ENCODE results near the gene DBN1.

DBN1 gene

DNA sequence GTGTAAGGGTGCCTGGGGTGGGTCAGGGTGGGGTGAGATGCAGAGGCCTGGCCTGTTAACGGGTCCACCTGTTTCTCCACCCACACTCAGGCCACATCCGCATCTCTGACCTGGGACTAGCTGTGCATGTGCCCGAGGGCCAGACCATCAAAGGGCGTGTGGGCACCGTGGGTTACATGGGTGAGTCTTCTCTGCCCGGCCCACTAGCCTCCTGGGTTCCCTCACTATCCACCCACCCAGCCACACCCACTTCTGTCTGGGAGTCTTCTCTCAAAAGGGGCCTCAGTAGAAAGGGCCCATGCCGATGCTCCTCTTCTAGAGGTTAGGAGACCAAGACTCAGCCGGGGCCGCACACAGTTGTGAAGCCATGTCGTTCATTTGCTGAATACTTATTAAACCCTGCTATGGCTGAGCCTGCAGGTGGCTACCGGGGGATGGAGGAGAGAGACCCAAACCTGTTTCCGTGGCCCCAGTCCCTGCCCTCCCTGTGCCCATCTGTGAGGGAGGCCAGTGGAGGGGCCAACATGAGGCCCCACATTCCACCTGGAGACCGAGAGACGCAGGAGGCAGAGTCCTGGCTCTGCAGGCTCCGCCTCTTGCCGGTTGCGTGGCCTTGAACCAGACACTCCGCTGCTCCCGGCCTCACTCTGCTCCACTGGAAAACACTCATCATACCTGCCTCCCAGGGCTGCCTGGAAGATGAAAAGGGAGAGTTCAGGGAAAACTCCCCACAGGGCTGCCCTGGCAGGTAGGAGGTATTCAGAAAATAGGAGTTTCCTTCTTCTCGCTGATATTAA, 38.3 kb downstream of the DBN1 start:
- CTCF ChIA-PET: interaction anchor here (1.0 to 14.5 kb wide), 3 partner anchors 19 to 45 kb away, joined by 3 to 172 read pairs (median 5); partner anchors contain the start of genes F12 and PFN3
- Mint-ChIP-seq H3K27ac (peak overlapping the region; percentile 55), H3K27me3 (no peaks in the 10 kb centered on the region), H3K4me3 (no peak overlapping the region), H3K9me3 (no peaks in the 10 kb centered on the region), H3K4me1 (peaks cover 86% of the 10 kb centered on the region), H3K36me3 (peaks cover 85% of the 10 kb centered on the region)
- DNase-seq: no peak

DNA sequence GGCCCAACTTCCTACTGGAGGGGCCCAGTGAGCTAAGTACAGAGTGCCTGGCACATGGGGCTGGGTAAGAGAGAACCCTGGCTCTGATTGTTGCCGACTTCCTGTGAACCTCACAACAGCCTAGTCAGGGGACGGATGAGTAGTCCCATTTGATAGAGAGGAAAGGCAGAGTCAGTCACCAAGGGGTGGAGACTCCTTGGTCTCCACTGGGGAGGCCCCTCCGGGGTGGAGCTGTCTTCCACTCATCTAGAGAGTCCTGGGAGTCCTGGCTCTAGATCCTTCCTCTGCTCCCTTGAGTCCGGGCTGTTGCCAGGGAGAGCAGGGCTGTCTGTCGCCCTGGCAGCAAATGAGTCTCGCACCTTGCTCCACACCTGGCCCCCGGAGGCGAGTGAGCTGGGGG, 39.0 kb downstream of the DBN1 start:
- Mint-ChIP-seq H3K4me3 (peak overlapping the region; percentile 68), H3K4me1 (peaks cover 86% of the 10 kb centered on the region), H3K27ac (peak overlapping the region; percentile 85), H3K9me3 (no peaks in the 10 kb centered on the region), H3K36me3 (peaks cover 84% of the 10 kb centered on the region), H3K27me3 (no peaks in the 10 kb centered on the region)
- CTCF ChIA-PET: interaction anchor here (1.0 to 14.5 kb wide), 3 partner anchors 20 to 44 kb away, joined by 3 to 172 read pairs (median 5); partner anchors contain the start of genes F12 and PFN3
- peak; percentile 57 for DNase-seq

DNA sequence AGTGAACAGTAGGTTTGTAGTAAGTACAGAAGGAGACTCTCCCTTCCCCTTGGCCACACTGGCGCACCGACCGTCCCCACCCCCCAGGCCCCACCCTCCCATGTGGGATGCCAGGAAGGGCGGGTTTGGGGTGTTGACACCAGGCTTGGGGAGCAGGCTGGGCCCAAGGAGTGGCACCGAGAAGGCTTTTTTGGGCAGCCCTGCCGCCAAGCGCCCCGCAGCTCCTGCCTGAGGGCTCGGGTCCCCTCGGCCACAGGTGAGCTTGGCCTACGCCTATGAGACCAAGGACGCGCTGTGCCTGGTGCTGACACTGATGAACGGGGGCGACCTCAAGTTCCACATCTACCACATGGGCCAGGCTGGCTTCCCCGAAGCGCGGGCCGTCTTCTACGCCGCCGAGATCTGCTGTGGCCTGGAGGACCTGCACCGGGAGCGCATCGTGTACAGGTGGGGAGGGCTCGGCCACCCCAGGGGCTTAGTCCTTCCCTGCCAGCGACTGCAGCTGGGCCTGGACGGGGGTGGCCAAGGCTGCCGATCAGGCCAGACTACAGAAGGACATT, 39.7 kb downstream of the DBN1 start:
- CTCF ChIA-PET: interaction anchor here (1.0 to 14.5 kb wide), 4 partner anchors 20 to 43 kb away, joined by 3 to 172 read pairs (median 47); partner anchors contain the start of genes F12 and PFN3
- H3K4me3 Mint-ChIP-seq: peak overlapping the region; percentile 15

DNA sequence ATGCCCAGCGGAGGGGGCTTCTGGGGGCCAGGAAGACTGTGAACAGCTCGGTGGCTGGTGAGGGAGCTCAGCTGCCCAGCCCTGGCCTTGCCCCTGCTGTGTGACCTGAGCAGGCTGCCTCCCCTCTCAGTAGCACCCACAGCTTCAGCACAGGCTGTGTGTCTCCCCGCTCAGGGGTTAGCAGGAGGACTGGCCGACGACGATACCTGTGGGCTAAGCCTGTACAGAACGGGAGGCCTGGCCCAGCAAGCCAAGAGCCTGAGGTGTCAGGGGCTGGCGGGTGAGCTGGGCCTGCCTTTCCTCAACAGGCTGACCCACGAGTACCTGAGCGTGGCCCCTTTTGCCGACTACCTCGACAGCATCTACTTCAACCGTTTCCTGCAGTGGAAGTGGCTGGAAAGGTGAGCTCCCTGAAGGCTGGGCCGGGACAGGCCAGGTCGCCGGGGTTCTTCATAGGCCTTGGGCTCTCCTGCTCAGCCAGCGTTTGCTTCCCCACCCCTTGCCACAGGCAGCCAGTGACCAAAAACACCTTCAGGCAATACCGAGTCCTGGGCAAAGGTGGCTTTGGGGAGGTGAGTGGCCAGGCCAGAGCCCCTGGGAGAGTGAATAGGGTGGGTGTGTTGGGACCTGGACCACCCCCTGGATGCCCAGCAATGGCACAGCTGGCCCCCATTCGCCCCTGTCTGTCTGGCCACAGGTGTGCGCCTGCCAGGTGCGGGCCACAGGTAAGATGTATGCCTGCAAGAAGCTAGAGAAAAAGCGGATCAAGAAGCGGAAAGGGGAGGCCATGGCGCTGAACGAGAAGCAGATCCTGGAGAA, 40.4 kb downstream of the DBN1 start:
- CTCF ChIA-PET: interaction anchor here (1.1 to 14.5 kb wide), 6 partner anchors 12 to 44 kb away, joined by 3 to 172 read pairs (median 12); partner anchors contain the start of genes F12, PFN3 and PRR7
- DNase-seq: no peak
- no peaks in the 10 kb centered on the region for H3K27me3 Mint-ChIP-seq
- peak overlapping the region; percentile 92 for H3K4me3 Mint-ChIP-seq
- H3K36me3 Mint-ChIP-seq: peaks cover 85% of the 10 kb centered on the region
- H3K27ac Mint-ChIP-seq: peak overlapping the region; percentile 85
- H3K4me1 Mint-ChIP-seq: peaks cover 89% of the 10 kb centered on the region
- H3K9me3 Mint-ChIP-seq: no peaks in the 10 kb centered on the region

More for the DNA sequence above, 39.7 kb downstream of the DBN1 start:
- DNase-seq: no peak
- Mint-ChIP-seq H3K27ac (peak overlapping the region; percentile 85), H3K9me3 (no peaks in the 10 kb centered on the region), H3K27me3 (no peaks in the 10 kb centered on the region), H3K4me1 (peaks cover 90% of the 10 kb centered on the region), H3K36me3 (peaks cover 87% of the 10 kb centered on the region)

DNA sequence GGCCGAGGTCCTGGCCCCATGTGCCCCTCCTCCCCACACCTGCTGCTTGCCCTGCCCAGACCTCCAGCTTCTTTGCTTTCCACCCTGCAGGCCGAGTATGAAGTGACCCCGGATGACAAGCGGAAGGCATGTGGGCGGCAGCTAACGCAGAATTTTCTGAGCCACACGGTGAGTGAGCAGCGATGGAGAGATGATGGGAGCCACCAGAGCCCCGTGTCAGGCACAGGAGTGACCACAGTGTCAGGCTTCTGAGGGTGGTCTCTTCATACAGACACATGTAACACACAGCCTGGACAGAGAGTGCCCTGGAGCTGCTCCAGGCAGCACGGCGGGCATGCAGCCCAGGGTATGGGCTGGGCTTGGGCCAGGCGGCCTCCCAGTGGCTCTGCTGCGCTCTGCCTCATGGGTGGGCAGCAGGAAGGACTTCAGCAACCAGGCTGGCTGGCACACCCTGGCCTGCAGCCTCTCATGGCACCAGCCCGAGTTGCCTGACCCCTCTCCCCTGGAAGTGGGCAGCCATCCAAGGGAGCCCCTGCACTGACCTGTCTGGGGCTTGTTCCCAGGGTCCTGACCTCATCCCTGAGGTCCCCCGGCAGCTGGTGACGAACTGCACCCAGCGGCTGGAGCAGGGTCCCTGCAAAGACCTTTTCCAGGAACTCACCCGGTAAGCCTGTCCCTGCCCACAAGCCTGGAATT, 41.1 kb downstream of the DBN1 start:
- DNase-seq: no peak
- CTCF ChIA-PET: interaction anchor here (0.7 to 14.5 kb wide), 12 partner anchors 8 to 318 kb away, joined by 3 to 172 read pairs (median 6); partner anchors contain the start of genes F12, PFN3 and PRR7
- H3K9me3 Mint-ChIP-seq: no peaks in the 10 kb centered on the region
- peak overlapping the region; percentile 92 for H3K4me3 Mint-ChIP-seq
- peaks cover 85% of the 10 kb centered on the region for H3K36me3 Mint-ChIP-seq
- H3K27me3 Mint-ChIP-seq: no peaks in the 10 kb centered on the region
- peak overlapping the region; percentile 95 for H3K27ac Mint-ChIP-seq
- H3K4me1 Mint-ChIP-seq: peaks cover 83% of the 10 kb centered on the region

DNA sequence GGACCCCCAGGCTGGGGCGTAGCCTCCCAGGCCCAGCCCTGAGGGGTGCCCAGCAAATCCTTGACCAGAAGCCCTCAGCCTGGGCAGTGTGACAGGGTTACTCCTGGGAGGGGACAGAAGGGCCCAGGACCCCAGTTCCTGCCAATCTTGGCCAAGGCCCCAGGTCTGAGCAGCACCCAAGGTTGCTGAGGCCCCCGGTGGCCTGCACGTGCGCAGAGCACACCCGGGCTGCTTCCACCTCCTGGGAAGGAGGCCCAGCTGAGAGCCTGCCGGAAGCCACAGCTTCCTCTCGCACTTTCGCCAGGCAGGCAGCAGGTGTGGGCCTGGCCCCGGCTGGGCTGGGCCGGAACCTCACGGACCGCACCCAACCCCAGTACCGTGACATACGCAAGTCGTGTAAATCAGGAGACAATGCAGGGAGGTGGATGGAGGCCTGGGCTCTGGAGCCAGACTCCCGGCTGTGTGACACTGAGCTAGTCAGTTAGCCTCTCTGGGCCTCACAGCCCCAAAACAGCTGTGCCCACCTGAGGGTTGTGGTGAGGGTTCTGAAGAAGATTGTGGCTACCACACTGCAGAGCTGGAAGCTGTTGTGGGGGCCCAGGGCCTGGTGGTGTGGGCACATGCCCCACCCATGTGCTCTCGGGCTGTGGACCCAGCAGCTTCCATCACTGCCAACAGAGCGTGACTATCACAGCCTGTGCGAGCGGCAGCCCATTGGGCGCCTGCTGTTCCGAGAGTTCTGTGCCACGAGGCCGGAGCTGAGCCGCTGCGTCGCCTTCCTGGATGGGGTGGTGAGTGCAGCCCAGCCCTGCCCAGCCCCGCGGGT, 41.9 kb downstream of the DBN1 start:
- H3K4me1 Mint-ChIP-seq: peaks cover 76% of the 10 kb centered on the region
- no peaks in the 10 kb centered on the region for H3K27me3 Mint-ChIP-seq
- CTCF ChIA-PET: interaction anchor here (0.7 to 14.5 kb wide), 11 partner anchors 9 to 317 kb away, joined by 3 to 172 read pairs (median 7); partner anchors contain the start of genes F12, PFN3 and PRR7
- H3K4me3 Mint-ChIP-seq: peak overlapping the region; percentile 92
- peak; percentile 86 for DNase-seq
- H3K27ac Mint-ChIP-seq: peak overlapping the region; percentile 95
- peaks cover 80% of the 10 kb centered on the region for H3K36me3 Mint-ChIP-seq
- H3K9me3 Mint-ChIP-seq: no peaks in the 10 kb centered on the region

DNA sequence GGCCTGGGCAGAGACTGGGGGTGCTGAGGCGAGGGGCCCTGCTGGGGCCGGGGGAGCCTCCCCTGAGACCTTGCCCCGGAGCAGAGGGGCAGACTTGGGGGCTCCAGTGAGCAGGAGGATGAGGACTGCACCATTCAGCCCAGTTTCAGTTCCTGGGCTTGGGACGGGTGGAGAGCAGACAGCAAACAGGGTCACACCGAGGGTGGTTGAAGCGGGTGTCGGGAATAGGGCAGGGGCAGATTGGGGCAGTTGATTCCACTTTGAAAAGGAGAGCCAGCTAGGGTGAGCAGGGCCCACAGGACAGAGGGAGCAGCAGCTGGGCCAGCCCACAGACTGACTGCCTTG, 42.5 kb downstream of the DBN1 start:
- CTCF ChIA-PET: interaction anchor here (1.2 to 14.5 kb wide), 8 partner anchors 9 to 317 kb away, joined by 3 to 172 read pairs (median 8); partner anchors contain the start of genes F12, PFN3 and PRR7
- Mint-ChIP-seq H3K4me3 (peak overlapping the region; percentile 92), H3K36me3 (peaks cover 78% of the 10 kb centered on the region), H3K4me1 (peaks cover 73% of the 10 kb centered on the region), H3K27me3 (no peaks in the 10 kb centered on the region), H3K27ac (peak overlapping the region; percentile 95), H3K9me3 (no peaks in the 10 kb centered on the region)
- no peak for DNase-seq

DNA sequence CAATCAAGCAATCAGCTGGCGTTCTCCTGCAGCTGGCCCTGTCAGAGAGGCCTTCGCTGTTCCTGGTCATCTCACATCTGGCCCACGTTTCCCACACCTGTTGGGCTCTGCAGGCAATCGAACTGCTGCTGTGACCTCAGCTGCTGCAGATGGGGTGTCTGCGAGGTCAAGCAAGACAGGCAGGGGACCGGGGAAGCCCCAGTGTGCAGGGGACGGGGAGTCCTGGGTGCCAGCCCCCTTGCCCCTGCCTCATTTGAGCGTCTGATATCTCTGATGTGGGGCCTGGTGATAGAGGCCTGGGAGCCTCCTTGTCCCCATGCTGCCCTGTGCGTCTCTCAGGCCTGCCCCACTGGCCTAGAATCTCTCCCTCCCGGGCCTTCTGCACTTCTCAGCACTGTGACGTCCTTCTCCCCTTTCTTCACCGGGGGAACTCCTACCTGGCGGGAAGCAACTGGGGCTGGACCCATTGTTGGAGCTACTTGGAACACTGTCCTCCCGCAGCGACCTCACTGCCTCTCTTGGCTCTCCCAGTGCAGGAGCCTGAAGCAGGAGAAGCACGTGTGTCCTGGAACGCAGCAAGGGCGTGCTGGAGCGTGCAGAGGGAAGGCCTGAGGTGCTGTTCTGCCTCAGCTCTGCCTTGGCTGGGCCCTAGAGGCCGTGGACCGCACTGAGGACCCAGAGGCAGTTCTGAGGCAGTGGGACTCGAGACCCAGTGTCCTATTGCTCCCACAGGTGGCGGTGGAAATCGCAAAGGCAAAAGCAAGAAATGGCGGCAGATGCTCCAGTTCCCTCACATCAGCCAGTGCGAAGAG, 43.1 kb downstream of the DBN1 start:
- H3K36me3 Mint-ChIP-seq: peaks cover 72% of the 10 kb centered on the region
- H3K27ac Mint-ChIP-seq: peak overlapping the region; percentile 95
- H3K4me1 Mint-ChIP-seq: peaks cover 71% of the 10 kb centered on the region
- DNase-seq: no peak
- H3K9me3 Mint-ChIP-seq: no peaks in the 10 kb centered on the region
- no peaks in the 10 kb centered on the region for H3K27me3 Mint-ChIP-seq
- H3K4me3 Mint-ChIP-seq: peak overlapping the region; percentile 92
- CTCF ChIA-PET: interaction anchor here (0.7 to 14.5 kb wide), 6 partner anchors 10 to 407 kb away, joined by 3 to 172 read pairs (median 12); partner anchors contain the start of genes F12 and PFN3

DNA sequence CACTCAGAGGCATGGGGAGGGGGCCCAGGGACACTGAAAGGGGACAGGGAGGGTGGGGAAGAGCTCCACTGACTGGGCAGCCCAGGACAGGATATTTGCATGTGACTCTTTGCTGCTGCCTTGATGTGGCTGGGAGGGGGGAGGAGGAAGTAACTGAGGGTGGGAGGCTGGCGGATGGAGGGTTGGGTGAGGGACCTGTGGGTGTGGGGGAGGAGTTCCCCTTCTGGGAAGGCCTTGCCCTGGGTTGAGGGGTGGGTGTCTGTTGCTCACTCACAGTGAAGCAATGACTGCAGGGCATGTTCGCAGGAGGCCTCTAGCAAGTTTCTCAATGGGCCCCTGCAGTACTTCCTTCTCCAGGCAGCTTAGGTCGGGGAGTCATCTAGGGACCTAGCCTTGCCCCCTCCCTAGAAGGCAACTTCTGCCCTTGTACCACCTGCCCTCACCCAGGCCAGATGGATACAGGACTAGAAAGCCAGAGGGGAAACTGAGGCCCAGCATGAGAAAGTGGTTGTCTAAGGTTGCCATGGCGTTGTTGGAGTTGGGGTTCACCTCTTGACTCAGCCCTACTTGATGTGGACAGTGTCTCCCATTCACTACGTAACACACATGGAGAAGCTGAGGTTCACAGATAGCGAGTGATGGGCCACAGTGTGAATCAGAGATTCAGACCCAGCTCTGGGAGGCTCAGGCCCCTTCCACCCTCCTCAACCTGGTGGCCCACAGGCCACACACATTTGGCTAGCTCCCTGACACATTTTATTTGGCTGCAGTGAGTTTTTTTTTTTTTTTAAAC, 44.0 kb downstream of the DBN1 start:
- CTCF ChIA-PET: interaction anchor here (0.7 to 14.5 kb wide), 7 partner anchors 16 to 406 kb away, joined by 3 to 172 read pairs (median 5); partner anchors contain the start of genes F12 and PFN3
- peak; percentile 91 for DNase-seq
- H3K4me1 Mint-ChIP-seq: peaks cover 73% of the 10 kb centered on the region
- no peaks in the 10 kb centered on the region for H3K9me3 Mint-ChIP-seq
- H3K36me3 Mint-ChIP-seq: peaks cover 65% of the 10 kb centered on the region
- H3K27me3 Mint-ChIP-seq: no peaks in the 10 kb centered on the region
- peak overlapping the region; percentile 92 for H3K4me3 Mint-ChIP-seq
- peak overlapping the region; percentile 95 for H3K27ac Mint-ChIP-seq

DNA sequence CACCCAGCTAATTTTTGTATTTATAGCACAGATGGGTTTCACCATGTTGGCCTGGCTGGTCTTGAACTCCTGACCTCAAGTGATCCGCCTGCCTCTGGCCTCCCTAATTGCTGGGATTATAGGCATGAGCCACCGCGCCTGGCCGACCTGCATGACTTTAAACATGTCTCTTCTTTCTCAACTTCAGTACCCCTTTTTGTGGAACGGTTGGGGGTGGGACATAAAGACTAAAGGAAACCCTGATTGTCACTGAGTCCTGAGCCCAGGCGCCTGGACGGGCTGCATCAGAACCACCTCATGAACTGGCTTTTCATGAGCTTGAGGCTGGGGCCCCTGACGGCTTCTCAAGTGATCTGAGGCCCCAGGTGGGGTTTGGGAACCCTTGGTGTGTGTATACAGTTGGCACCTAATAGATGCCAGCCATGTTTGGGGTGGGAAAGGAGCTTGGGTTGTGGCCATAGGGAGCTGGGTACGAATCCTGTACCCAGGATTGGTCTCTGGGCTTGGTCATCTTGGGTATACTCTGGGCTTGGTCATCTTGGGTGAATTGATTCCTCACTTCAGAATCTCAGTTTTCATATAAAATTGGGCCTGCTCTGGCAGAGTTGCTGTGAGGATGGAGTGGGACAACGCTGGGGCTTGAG, 44.7 kb downstream of the DBN1 start:
- Mint-ChIP-seq H3K9me3 (no peaks in the 10 kb centered on the region), H3K4me1 (peaks cover 70% of the 10 kb centered on the region), H3K27me3 (no peaks in the 10 kb centered on the region), H3K4me3 (peak overlapping the region; percentile 92), H3K27ac (peak overlapping the region; percentile 95), H3K36me3 (peaks cover 58% of the 10 kb centered on the region)
- CTCF ChIA-PET: interaction anchor here (1.7 to 14.5 kb wide), 3 partner anchors 17 to 26 kb away, joined by 7 to 172 read pairs (median 89); partner anchors contain the start of genes F12 and PFN3
- no peak for DNase-seq

Measured in activated naive CD4-positive, alpha-beta T cell treated with anti-CD3 and anti-CD28 coated beads, Interleukin-2, amount 10 ng/mL, durations not matched to agents 7 days and 5 days (primary cell).